ENCODE data around the gene TMEM235. TPM values are rescaled to one million over a fixed set of nuclear protein-coding genes. Genes with fewer than 3 reads are reported as not detected.

The TMEM235 gene
- total and polyA plus RNA-seq, 10 donors = not detected

DNA sequence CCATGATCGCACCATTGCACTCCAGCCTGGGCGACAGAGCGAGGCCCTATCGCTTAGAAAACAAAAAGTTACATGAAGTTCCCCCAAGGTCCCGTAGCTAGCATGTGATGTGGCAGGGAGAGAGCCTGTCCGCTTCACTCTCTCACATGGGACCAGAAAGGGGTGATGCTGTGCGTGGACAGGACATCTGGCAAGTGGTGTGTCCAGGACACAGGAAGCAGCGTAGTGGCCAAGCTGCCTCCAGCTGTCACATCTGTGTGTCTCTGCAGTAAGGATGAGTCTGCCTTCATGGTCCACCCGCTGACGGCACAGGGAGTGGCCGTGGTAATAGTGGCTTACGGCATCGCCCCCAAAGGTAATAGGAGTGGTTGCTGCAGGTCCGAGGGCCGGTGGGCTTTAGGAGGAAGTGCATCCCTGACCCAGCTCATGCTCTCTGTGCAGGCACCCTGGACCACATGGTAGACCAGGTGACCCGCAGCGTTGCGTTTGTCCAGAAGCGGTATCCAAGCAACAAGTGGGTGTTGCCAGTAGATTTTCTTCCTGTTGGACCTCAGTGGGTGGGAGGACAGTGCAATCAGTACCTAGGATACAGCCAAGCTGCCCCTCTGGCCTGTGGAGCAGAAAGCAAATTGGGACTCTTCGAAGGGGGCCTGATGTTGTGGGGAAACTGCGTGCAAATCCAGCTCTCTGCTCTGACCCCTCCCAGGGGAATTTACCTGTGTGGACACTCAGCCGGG, 26.9 kb upstream of the TMEM235 start:
- H3K27me3 ChIP-seq (replicated peaks in 1 of 7) = no peaks in the 10 kb centered on the region
- no peak overlapping the region for H3K27ac ChIP-seq
- intact Hi-C loops (cut with DNase I; ENCODE audit: low total_unique reads) = no loop called here
- H3K9me3 ChIP-seq = no peaks in the 10 kb centered on the region
- H3K4me1 ChIP-seq = peaks cover 0 to 2% (median 0%) of the 10 kb centered on the region in 6 donors
- no peak overlapping the region for H3K4me3 ChIP-seq
- TF ChIP-seq POLR2AphosphoS5 (IDR thresholded peaks at IDR 0.05) = no peak
- TF ChIP-seq, protein P1, sequence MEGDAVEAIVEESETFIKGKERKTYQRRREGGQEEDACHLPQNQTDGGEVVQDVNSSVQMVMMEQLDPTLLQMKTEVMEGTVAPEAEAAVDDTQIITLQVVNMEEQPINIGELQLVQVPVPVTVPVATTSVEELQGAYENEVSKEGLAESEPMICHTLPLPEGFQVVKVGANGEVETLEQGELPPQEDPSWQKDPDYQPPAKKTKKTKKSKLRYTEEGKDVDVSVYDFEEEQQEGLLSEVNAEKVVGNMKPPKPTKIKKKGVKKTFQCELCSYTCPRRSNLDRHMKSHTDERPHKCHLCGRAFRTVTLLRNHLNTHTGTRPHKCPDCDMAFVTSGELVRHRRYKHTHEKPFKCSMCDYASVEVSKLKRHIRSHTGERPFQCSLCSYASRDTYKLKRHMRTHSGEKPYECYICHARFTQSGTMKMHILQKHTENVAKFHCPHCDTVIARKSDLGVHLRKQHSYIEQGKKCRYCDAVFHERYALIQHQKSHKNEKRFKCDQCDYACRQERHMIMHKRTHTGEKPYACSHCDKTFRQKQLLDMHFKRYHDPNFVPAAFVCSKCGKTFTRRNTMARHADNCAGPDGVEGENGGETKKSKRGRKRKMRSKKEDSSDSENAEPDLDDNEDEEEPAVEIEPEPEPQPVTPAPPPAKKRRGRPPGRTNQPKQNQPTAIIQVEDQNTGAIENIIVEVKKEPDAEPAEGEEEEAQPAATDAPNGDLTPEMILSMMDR (IDR thresholded peaks at IDR 0.05 in 8 of 11, conservative IDR thresholded peaks at IDR 0.05 in 3 of 11) = no peak
- no peak for TF ChIP-seq POLR2A (IDR thresholded peaks at IDR 0.05)
- no peak for DNase-seq
- WGBS, 5 donors = 91 to 95% (median 94%) methylated on average over 17 to 22 of the region's 22 CpGs
- H3K36me3 ChIP-seq = peaks cover 0 to 43% (median 0%) of the 10 kb centered on the region in 6 donors

DNA sequence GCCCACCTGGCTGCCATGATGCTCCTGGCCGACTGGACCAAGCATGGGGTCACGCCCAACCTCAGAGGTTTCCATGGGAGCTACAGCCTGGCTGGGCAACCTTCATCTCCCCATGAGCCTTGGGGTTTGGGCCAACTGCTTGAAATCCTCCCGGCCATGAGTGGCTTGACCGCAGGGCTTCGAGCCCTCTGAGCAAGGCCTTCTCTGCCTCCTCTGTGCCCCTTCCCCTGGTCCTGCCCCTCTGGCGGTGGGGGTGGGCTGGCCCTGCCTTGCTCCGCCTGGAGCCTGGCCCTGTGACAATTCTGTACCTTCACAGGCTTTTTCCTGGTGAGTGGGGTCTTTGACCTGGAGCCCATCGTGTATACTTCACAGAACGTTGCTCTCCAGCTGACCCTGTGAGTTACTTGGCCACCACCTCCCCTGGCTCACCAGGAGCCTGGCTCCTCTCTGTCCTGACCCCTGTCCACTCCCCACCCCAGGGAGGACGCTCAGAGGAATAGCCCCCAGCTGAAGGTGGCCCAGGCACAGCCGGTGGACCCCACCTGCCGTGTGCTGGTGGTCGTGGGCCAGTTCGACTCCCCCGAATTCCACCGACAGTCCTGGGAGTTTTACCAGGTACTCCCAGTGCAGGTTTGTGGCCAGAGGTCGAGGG, 26.2 kb upstream of the TMEM235 start:
- Histone ChIP-seq H3K4me3 (no peak overlapping the region), H3K27me3 (replicated peaks in 1 of 7) (no peaks in the 10 kb centered on the region), H3K27ac (no peak overlapping the region), H3K4me1 (no peaks in the 10 kb centered on the region), H3K9me3 (no peaks in the 10 kb centered on the region), H3K36me3 (peaks cover 0 to 43% (median 0%) of the 10 kb centered on the region in 6 donors)
- no peak for TF ChIP-seq POLR2A (IDR thresholded peaks at IDR 0.05)
- WGBS, 5 donors = 91 to 100% (median 93%) methylated on average over 12 to 17 of the region's 17 CpGs
- intact Hi-C loops (cut with DNase I; ENCODE audit: low total_unique reads) = no loop called here
- no peak for DNase-seq

DNA sequence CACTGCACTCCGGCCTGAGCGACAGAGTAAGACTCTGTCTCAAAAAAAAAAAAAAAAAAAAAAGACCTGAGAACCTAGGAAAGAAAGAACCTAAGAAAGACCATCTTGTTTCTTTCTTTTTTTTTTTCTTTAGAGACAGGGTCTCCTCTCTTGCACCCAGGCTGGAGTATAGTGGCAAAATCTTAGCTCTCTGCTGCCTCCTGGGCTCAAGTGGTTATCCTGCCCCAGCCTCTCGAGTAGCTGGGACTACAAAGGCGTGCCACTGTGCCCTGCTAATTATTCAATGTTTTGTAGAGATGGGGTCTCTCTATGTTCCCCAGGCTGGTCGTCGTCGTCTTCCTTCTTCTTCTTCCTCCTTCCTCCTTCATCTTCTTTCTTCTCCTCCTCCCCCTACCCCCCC, 25.1 kb upstream of the TMEM235 start:
- Histone ChIP-seq H3K9me3 (no peaks in the 10 kb centered on the region), H3K4me1 (no peaks in the 10 kb centered on the region), H3K27me3 (replicated peaks in 1 of 7) (no peaks in the 10 kb centered on the region), H3K27ac (no peak overlapping the region), H3K36me3 (peaks cover 0 to 43% (median 0%) of the 10 kb centered on the region in 6 donors), H3K4me3 (no peak overlapping the region)
- no peak for DNase-seq
- TF ChIP-seq POLR2AphosphoS5 (IDR thresholded peaks at IDR 0.05) = no peak
- TF ChIP-seq, protein P1 (IDR thresholded peaks at IDR 0.05 in 8 of 11, conservative IDR thresholded peaks at IDR 0.05 in 3 of 11) = no peak
- no peak for TF ChIP-seq POLR2A (IDR thresholded peaks at IDR 0.05)
- 62 to 76% (median 72%) methylated on average over 6 to 7 of the region's 7 CpGs for WGBS, 5 donors
- intact Hi-C loops (cut with DNase I; ENCODE audit: low total_unique reads) = no loop called here

DNA sequence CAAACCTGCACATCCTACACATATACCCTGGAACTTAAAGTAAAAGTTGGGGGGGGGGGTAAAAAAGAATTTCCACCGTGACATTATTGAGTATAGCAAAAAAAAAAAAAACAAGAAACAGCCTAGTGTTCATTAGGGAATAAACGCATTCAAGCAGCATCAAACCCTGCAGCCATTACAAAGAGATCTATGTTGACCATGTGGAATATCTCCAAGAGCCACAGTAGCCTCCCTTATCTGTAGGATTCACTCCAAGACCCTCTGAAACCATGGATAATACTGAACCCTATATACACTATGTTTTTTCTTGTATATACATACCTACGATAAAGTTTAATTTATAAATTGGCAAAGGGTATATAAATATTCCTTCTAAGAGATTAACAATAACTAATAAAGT, 22.9 kb upstream of the TMEM235 start:
- H3K4me1 ChIP-seq = peaks cover 0 to 2% (median under 1%) of the 10 kb centered on the region in 6 donors
- no peaks in the 10 kb centered on the region for H3K9me3 ChIP-seq
- H3K36me3 ChIP-seq = peaks cover 0 to 29% (median 0%) of the 10 kb centered on the region in 6 donors
- intact Hi-C loops (cut with DNase I; ENCODE audit: low total_unique reads) = no loop called here
- no peak overlapping the region for H3K27ac ChIP-seq
- H3K27me3 ChIP-seq (replicated peaks in 1 of 7) = no peaks in the 10 kb centered on the region
- no peak overlapping the region for H3K4me3 ChIP-seq
- TF ChIP-seq POLR2A (IDR thresholded peaks at IDR 0.05) (no peak), POLR2AphosphoS5 (IDR thresholded peaks at IDR 0.05) (no peak)
- TF ChIP-seq, protein P1 (IDR thresholded peaks at IDR 0.05 in 8 of 11, conservative IDR thresholded peaks at IDR 0.05 in 3 of 11) = no peak
- no peak for DNase-seq
- WGBS, 5 donors = 79 to 93% (median 86%) methylated on average over 3 of the region's 3 CpGs
